ENCODE data around the gene KAT6B.

The KAT6B gene

GRCh38 chr10:74824184-74824899 is 2.1 kb upstream of the KAT6B start:
- DNase-seq: peak; percentile 17

DNA sequence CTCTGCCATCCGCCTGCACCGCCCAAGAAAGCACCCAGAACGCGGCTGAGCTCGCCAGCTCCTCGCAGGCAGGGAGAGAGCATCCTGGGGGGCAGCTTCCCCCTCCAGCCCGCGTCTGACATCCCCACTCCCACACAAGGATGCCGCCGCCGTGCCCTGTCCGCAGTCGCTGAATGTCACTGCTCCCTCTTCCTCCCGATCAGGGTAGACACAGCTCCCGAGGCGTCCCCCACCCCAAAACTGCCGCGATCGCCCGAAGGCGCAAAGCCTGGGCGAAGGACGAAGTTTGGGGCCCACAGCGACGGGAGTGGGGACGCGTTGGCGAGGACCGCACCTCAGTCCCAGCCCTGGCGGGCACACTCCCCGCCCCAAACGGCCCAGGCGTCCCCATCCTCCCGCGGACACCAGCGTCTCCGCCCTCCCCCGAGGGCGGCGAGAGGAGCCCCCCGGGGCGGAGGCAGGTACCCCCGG is 1.5 kb upstream of the KAT6B start:
- peak; percentile 48 for DNase-seq

- DNase-seq: peak; percentile 60
These were observed 844 bp upstream of the KAT6B start for GRCh38 chr10:74825371-74826141.

DNA sequence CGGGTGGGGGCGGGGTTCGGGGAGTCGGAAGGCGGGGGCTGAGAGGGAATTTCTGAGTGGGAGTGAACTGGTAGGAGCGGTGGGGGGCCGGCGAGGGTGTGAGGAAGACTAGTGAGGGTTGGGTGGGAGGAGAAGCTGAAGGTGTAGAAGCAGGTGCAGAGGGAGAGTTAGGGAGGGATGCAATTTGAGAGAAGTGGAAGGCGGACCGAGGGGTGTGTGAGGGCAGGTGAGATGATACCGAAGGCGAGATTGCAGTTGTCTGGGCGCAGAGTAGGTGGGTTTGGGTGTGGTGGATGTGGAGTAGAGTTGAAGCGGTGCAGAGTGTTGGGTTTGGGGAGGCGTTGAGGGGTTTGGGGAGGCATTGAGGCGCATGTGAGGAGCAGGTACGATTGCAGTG is 643 bp downstream of the KAT6B start:
- DNase-seq: no peak

GRCh38 chr10:74827694-74828093 is 1.3 kb downstream of the KAT6B start:
- no peak for DNase-seq

GRCh38 chr10:74828946-74829345 is 2.5 kb downstream of the KAT6B start:
- DNase-seq: no peak

- no peak for DNase-seq
These were observed 5.2 kb downstream of the KAT6B start for GRCh38 chr10:74831518-74832120.

- no peak for DNase-seq
These were observed 9.6 kb downstream of the KAT6B start for GRCh38 chr10:74835963-74836362.

- no peak for DNase-seq
These were observed 10.5 kb downstream of the KAT6B start for GRCh38 chr10:74836877-74837276.

DNA sequence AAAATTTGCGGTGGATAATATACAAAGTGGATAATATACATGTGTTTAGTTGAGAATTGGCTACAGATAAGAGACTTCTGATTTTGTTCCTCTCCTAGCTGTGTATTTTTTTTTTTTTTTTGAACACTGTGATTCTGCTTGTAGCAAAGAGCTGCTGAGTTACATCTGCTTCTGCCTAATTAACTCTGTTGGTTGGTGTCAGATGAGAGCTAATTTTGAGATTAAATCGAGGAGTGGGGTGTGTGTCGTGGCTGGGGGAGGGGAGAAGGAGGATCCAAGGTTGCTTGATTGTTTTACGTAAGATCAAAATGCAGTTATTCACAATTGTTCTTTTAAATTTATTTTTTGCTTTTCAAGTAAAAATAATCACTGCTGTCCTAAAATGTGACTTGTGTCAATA is 11.3 kb downstream of the KAT6B start:
- DNase-seq: no peak

DNA sequence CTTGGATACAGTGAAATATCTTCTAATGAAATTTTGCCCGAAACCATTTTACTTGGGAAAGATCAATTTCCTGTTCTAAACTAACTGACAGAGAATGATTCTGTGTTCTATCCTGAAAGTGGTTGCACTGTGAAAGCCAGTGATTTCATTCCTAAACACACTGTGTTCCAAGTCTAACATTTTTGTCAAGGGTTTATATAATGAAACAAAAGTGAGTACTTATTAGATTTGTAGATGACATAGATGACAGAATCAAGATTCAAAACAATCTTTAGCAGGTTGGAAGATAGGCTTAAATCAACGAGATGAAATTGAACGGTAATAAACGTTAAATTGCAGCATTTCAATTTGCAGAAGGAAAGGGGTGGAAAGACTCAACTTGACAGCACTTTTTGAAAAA is 13.3 kb downstream of the KAT6B start:
- DNase-seq: no peak

- no peak for DNase-seq
These were observed 15.0 kb downstream of the KAT6B start for GRCh38 chr10:74841265-74841973.

GRCh38 chr10:74842301-74842954 is 16.0 kb downstream of the KAT6B start:
- no peak for DNase-seq

GRCh38 chr10:74846958-74847357 is 20.6 kb downstream of the KAT6B start:
- no peak for DNase-seq

GRCh38 chr10:74851831-74852230 is 25.4 kb downstream of the KAT6B start:
- no peak for DNase-seq

DNA sequence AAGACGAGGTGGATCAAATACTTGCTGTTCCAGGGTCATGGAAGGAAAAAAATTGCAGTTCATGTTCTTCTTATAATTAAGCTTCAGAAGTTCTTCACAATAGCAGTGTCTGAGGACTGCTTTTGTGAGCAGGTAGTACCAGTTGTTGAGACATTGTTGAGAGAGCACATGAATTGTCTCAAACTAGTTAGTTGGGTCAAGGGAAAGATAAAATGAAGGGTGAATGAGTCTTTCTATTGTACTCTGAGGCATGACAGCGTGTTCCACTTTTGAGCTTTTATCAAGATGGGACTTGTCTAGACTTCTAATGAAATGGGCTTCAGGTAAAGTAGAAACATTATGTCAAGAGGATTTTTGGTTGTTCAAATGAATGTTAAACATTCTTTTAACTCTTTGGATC is 26.0 kb downstream of the KAT6B start:
- no peak for DNase-seq

DNA sequence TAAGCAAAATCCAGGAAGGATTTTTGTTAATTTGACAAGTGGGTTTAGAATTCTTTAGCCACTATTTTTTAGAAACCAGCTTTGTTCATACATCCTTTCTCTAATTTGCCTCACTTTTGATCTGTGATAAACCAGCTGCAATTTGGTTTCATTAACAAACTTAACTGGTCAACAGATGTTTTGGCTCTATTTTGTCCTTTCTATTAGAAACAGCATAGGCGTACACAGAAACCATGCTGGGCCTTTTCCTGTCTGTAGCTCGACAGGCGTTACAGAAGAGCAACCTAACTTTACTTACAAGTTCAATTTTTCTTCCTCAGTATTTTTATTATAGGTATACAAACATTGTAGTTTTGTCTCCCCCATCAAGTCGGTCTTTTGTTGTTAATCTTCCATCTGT is 28.2 kb downstream of the KAT6B start:
- no peak for DNase-seq

GRCh38 chr10:74855027-74855426 is 28.6 kb downstream of the KAT6B start:
- DNase-seq: no peak

GRCh38 chr10:74855439-74855838 is 29.0 kb downstream of the KAT6B start:
- no peak for DNase-seq

- DNase-seq: no peak
These were observed 30.5 kb downstream of the KAT6B start for GRCh38 chr10:74856940-74857339.

DNA sequence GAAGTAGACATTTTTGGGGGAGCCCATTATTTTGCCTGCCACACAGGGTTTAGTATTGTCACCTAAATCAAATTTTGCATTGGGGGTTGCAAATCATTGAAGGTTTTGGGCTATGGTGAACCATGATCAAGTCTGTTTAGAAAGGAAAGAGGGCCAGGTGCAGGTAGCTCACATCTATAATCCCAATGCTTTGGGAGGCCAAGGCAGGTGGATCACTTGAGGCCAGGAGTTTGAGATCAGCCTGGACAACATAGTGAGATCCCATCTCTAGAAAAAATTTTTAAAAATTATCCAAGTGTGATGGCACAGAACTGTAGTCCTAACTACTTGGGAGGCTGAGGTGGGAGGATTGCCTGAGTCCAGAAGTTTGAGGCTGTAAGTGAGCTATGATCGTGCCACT is 31.2 kb downstream of the KAT6B start:
- no peak for DNase-seq

GRCh38 chr10:74859546-74859945 is 33.1 kb downstream of the KAT6B start:
- no peak for DNase-seq

- DNase-seq: no peak
These were observed 36.2 kb downstream of the KAT6B start for GRCh38 chr10:74862625-74863024.
